HG03066 (cell line): ENCODE measurements around the gene ETFDH.
"Not testable (repeated sequence)": the region's sequence is repeated elsewhere in the genome, so short reads cannot be mapped to it uniquely, and the experiment has no call there.

Source experiments
- ATAC-seq: cut with Tn5 transposase; IDR thresholded peaks from one replicate; pipeline ENCODE4 v1.9.1; 2021; ENCODE audit warnings: low read depth; ENCODE audit not compliant: unreplicated experiment

Gene ETFDH

GRCh38 chr4:158746537-158746936 is 74.4 kb downstream of the ETFDH start:
- not testable (repeated sequence) for ATAC-seq

- ATAC-seq: no peak
Observed at GRCh38 chr4:158750379-158750778, 78.3 kb downstream of the ETFDH start.

- ATAC-seq: no peak
Observed at GRCh38 chr4:158754385-158755180, 82.5 kb downstream of the ETFDH start.

- not testable (repeated sequence) for ATAC-seq
Observed at GRCh38 chr4:158755819-158756218, 83.7 kb downstream of the ETFDH start.

GRCh38 chr4:158756588-158756987 is 84.5 kb downstream of the ETFDH start:
- no peak for ATAC-seq

GRCh38 chr4:158758142-158758541 is 86.0 kb downstream of the ETFDH start:
- no peak for ATAC-seq

GRCh38 chr4:158758703-158759102 is 86.6 kb downstream of the ETFDH start:
- no peak for ATAC-seq
